ENCODE results near the gene RRBP1.

The RRBP1 gene

DNA sequence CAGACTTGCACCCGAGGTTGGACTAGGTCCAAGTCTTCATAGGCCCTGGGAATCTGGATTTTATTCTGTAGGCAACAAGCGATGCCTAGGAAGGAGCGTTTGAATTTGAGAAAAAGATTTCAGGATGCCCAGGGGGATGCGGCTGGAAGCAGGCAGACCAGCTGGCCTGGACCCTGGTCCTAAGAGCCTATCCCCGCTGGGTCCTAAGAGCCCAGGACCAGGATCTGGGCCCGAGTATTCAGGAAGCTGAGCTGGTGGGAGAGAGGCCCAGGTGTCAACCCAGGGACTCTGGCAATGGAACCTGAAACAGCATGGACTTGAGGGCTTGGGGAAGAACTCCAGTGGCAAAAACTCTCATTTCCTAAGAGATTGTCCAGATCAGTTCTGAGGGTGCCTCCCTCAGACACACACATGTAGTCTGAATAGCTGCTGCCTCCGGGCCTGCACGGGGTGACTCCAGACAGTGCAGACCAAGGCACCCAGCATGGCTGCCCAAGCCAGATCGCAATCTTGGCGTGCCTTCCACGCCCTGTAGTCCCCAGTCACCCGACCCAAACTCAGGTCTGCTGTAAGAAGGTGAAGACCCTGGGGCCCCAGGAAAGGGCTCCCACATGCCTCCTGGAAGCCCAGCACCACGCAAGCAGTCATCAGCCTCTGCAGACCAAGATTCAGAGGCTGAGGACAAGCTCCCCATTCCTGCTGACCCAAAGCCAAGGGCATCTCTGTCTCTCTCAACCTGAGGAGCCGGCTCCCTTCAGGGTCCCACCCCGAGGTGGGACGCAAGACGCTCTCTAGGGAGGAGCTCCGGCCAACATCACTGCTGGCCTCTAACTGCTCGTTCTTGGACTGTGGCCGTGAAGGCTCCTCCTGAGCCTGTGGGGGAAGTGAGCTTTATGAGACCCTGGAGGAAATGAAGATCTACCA, 34.4 kb downstream of the RRBP1 start:
- no peak for DNase-seq

DNA sequence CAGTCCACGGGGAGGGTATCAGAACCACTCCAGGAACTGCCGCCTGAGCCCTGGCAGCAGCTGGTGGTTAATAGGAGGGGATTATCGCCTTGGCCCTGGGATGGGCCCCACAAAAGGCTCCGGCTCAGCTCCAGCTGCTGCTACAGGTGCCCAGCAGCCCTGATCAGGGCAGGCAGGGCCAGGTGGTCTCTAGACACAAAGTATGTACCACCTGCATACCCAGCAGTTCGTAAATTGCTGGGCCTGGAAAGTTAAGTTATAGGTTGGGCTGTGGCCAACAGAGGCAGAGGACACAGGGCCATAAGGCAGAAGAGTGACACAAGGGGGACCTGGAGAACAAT, 35.1 kb downstream of the RRBP1 start:
- DNase-seq = no peak

DNA sequence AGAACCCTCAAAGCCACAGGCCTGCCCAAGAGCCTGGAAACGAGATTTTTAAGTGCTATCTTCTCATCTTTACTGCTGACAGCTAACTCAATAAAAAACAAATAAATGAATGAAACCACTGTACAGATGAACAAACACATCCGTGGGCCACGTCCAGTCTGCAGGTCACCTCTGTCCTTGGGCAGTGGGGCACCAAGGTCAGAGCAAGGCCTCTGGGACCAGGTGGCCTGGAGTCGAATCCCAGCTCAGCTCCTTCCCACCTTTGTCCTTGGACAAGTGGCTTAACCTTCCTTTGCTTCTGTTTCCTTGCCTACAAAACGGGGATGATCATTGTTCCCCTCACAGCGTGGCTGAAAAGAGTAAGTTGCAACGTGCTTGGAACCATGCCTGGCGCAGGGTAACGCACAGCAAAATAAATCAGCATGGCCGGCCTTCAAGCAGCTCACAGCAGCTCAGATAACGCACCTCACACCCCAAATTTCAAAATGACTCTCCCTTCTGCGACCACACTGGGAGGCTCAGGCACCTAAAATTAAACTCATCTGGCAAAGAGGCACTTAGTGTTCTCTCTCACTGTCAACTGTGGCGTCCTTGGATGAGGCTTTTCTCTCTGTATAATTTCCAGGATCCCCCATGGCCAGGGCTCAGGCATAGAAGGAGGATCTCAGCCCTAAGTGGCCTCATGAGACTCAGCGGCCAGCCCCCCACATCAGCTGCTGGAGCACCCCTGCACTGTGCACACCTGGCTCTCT, 35.7 kb downstream of the RRBP1 start:
- no peak for DNase-seq

DNA sequence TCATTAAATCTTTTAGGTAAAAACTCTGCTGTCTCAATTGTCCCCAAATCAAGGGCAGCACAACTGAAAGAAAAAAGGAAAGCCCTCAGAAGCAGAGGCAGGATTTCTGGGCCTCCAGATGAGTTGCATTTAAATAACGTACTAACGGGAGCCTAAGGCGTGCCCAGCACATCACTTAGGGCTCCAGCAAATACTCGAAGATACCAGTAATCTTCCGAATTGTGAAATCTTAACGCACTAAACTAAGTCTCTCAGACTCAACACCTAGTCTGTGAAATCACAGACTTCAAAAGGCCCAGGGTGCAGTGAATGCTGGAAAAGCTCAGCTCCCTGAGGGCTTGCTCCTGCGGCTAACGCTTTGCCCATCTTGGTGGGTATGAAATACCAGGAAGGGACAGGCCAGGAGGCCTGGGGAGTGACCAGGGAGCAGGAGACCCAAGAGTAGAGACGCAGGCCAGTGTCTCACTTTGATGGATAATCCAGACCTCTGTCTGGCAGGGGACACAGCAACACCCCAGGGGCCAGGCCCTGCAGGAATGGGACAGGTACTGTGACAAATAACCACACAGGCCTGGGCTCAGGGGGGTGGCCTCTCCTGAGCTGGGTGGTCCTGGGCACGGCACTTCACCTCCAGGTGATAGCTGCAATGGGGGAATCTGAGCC, 36.4 kb downstream of the RRBP1 start:
- no peak for DNase-seq

DNA sequence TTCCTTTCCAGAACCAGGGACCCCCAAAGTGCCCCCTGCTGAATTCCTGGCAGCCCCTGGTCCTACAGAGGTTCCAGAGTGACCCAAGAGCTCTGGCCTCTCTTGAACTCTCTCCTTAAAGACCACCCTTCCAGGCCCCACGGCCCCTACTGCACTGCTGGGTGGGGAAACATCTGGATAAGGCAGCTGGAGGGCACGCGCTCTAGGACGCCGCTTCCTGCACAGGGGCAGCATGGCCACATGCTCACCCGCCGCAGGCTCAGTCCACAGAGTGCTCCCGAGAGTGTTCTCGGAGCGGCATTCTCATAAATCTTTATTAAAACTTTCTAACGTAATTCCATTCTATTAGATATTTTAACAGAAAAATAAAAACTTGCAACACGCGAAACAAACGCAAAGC, 37.0 kb downstream of the RRBP1 start:
- DNase-seq = no peak

DNA sequence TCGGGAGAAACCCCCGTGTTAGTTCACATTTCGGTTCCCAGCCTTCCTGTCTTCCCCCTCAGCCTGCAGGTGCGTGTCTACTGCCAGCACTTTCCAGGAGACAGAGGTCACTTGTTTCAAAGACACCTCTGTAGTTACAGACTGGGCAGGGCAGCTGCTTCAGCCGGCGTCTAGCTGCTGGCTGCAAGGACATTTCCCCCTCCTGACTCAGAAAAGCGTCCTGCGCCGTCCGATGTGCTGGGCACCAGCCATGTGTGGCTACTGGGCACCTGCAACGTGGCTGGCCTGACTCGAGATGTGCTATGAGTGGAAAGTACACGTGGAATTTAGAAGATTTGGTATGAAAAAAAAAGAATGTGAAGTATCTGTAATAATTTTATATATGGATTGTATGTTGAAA, 37.6 kb downstream of the RRBP1 start:
- no peak for DNase-seq

DNA sequence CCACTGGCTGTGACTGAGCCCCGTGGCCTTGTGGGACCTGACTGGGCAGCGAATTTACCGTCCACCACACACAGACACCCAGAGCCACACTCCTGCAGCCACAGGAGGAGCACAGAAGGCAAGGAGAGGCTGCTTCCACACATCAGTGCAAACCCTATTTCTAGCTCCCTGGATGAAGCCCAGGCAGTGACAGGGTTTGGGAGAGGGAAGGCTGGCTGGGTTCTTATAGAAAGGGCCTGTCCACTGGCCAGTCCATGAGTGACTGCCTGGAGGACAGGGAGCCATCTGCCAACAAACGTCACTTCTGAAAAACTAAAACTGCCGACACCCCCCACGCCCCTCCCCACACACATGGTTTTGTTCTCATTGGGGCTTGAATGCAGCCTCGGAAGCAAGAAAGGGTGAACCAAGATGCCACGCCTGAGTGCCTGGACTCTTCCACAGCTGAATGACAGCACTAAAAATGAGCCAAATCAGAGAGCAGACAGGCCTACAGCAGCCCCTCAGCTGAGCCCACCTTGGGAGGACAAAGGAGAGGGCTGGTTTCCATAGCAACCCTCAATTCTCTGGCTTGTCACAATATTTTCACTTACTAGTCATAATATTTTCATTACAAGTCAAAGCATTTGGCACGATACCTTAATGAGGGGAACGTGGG, 38.4 kb downstream of the RRBP1 start:
- no peak for DNase-seq

DNA sequence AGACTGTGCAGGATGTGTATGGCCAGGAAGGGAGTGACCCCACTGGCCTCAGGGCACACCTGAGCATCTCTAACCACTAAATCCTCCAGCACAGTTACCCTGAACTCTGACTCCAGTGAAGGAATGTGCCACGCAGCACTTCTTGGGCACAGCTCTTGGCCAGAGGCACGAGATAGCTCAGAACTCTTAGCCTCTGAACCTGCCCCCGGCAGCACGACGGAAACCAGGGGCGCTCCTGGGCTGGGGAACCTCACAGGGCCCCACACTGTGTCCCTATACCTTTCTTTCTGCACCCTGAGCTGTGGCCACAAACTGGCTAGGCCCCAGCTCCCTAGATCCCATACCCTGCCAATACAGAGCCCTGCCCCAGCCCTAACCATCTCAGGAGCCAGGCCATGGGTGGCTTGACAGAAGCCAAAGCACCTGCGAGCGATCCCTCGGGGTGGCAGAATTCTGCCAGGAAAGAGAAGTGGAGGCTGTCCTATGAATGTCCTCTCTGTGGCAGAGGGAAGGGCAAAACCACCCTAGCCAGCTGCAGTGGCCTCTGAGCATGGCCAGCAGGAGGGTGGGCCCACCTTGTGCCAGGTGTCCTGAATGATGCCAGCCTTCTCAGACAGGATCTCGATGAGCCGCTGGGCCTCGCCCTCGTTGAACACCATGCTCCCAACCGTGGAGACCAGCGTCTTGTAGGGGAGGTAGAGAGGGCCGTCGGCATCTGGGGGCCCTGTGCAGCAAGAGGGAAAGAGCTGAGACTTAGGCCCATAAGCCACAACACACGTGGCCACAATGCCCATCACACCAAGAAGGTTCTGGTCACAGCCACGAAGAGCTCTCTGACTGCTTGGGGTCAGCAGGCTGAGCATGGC, 39.4 kb downstream of the RRBP1 start:
- DNase-seq = no peak

DNA sequence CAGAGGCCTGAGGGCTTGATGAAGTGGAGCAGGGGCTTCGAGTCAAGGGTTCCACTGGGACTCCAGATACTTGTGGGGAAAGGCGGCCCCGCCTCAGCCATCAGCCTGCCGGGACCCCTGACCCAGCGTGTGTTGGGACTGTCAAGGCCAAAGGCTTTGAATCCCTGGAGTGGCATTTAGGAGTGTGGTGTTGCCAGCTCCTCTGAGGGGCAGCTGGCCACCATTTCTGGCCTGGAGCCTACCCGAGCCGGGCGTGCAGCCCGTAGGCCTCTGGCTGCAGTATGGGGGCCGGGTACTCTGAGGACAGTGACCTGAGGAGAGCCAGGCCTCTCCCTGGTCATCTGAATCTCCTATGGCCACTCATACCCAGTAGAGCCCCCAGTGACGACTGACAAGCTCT, 40.0 kb downstream of the RRBP1 start:
- DNase-seq = no peak

DNA sequence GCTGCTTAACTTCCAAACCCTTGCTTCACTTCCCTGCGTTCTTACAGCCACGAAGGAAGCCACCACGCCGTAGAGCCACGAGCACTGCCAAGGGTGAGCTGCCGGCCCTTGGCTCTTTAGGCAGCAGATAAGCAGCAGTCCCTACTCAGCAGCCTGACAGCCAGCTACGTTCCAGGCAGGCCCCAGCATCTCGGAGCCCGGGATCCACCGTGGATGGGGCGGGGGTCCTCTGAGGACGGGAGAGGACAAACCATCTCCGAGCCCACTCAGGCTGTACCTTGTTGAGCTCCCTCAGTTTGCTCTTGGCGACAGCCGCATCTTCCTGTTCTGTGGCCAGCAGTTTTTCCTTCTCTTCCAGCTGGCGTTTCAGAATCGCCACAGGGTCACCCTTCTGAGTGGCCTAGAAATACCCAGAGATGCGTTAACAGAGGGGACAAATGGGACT, 40.5 kb downstream of the RRBP1 start:
- no peak for DNase-seq

DNA sequence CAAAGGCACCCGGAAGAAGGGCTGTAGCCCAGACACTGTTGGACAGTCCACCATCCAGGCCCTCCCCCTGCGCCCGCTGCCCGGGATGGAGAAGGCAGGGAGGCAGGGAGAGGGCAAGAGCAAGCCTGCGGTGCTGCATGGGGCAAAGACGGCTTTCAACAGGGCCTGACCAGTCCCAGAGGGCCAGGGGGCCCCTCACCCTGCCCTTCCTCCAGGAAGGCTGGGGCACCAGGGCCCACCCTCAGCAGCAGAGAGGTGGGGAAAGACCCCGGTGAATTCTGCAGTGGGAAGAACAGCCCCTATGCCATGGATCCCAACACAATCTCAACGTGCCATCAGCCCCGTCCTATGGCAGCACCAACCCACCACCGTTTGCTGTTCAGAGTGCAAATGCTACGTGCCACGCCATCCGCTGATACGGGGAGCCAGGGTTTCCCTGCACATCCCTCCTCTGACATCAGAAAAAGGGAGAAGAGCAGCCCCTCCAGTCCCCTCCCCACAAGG, 41.1 kb downstream of the RRBP1 start:
- no peak for DNase-seq

DNA sequence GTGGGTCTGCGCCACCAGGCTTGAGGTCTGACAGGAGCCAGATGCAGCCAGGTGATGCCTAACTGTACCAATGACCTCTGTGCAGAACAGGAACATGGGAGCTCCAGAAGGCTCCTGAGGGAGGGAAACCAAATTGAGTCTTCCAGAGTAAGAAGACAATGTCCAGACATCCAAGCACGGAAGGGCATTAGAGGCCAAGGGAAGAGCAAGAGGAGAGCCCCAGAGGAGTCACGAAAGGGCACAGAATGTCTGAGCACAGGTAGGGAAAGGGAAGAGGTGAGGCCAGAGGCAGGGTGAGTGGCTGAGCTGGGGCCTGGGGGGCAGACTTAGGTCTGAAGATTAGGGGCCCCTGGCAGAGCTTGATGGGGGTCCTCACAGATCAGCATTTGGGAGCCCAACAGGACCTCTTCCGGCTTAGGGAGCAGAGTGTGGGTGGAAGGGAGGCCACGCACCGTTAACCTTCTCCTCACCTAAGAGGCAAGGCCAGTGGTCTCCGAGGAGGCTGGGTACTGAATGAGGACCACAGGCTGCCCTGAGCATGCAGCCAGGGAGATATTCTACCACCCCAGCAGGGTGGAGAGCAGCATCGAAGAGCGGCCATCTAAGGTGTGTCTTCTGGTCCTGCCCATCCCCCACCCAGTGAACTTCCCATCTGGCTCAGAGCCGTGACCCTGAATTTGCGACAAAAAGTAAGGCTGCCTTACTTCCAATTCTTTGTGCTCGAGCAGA, 41.7 kb downstream of the RRBP1 start:
- DNase-seq = no peak

DNA sequence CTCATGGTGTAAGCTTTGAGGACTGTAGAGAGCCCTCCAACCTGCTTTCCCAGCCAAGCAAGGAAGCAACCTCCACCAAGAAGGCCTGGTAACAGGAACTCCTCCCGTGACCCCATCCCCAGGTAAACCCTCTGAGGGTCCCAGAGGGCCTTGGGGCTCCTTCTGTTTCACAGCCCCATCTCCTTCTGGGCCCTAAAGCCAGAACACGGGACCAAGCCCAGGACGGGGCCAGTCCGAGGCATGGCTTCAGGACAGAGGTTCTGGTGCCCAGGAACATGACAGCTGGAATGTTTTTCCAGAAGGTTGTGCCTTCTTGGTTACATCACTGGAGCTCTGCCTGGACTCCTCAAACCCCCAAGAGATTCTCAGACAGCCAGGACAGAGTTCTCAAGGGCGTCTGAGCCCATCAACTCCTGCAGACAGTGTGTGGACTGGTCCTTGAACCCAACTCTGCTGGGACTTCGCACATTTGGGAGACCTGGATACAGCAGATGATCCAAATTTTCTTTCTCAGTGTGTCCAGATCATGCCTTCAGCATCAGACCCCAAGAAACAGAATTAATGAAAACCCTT, 43.1 kb downstream of the RRBP1 start:
- DNase-seq = no peak

DNA sequence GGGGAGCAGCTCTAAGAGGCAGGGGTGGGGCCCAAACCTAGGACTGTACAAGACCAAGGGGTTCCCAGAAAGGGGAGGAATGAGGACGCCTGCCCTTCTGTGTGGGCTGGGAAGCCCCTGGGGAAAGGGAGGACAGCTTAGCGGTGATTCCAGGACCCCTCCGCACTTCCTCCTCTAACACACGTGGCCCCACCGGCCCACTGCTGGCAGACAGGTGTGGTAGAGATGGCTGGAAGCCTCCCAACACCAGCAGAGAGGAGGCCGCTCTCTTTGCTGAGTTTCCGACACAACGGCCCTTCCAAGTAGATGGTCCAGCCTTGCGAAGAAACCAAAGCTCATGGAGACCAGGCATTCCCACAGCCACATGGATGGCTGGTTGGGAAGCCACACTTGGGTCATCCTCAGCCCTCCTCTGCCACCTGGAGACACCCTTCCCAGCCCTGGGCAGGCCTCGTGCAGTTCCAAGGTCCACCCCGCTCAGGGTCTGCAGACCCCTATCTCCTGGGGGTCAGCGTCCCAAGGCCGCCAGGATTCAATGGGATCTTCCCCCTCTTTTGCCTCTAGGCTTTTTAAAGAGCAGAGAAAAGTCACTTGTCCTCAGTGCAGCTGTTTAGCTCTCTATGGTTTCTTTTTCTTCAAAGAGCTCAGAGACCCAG, 43.9 kb downstream of the RRBP1 start:
- no peak for DNase-seq

DNA sequence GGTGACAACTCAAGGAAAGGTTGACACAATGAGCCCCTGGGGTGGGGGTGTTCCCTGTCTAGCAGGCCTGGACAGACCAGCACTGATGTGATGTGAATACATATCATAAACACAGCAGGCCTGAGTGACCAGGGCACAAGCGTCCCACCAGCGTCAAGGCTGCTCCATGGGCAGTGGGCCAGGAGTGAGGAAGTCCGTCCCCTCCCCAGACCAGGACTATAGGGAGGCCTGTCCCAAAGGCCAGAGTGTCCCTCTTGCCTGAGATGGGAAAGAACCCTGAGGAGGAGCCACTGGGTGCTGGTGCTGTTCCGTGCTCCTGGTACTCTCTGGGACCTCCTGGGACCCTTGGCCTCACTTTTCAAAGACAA, 44.6 kb downstream of the RRBP1 start:
- no peak for DNase-seq

DNA sequence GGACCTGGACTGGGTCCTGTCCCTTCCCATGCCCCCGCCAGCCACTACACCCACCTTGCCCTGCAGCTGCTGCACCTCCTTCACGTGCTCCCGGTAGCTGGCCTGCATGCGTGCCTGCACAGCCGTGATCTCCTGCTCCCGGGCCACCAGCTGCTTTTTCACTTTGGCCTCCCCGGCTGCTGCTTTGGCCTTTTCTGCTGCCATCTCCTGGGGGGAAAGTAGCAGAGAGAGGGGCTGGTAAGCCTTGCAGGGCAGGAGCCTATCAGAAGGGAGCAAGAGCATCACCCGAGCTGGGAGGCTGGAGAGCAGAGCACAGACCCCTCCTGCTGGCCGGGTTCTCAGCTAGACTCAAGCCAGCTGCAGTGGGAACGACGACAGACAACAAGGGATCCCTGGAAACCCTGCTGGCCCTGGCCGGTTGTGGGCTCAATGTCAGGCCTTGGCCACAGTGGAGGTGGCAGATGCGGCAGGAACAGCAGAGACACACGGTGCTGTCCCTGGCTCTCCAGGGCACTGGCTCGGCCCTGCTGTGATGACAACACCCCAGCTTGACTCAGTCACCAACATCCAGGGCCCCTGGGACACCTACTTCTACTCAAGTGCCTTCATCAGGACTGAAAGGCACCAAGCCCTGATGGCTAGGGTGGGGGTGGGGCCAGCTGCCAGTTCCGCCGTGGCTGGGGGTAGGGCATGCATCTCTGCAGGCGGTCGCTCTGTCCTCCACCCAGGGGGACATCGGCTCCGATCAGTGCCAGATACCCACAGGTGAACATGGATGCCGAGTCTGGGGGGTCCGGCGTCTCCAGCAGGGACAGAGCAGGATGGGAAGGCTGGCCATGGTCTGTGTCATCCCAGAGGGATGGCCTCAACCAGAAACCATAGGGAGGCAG, 45.3 kb downstream of the RRBP1 start:
- DNase-seq = no peak

DNA sequence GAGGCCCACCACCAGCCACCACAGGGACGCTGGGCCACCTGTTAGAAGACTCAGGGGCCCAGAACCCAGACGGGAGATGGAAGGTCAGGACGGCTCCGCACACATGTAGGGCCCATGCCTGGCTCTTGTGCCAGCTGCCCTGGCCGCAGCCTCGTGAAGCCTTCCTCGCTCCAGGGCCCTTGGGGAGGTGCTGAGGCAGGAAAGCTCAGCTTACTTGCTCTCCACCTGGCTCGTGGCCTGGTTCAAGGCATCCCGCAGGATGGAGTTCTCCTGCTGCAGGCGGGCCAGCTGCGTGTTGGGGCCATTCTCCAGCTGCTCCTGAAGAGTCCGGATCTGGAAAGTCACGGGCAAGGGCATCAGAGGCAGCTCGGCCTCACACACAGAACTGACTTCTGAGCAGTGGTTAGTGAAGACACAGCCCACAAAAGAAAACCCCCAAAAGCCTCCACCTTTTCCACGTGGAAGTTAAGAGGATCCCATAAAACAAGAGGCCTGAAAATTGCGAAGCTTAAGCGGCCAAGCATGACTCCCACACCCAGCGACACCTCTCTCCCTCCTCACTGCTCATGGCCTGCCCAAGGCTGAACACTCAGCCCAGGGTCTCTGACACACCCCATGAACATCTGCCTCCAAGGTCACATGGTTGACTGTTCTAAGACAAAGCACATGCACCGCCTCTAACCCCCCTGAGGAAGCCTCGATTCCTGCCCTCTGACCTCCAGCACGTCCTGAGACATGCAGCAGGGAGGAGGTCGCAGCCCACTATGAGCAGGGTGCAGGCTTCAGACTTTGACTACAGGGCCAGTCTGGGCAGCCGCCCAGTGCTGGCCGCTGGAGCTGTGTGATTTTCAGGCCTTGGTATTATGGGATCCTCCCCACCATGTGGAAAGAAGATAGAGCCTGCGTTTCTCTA, 46.5 kb downstream of the RRBP1 start:
- DNase-seq = no peak

Data from fibroblast of skin of abdomen (primary cell).